ENCODE data around the gene IL17B. TPM values are rescaled to one million over a fixed set of nuclear protein-coding genes. Genes with fewer than 3 reads are reported as not detected.

The IL17B gene
- total and polyA plus RNA-seq, 8 donors, result 0.56 to 31.0 (median 1.8) TPM; not detected in 3

DNA sequence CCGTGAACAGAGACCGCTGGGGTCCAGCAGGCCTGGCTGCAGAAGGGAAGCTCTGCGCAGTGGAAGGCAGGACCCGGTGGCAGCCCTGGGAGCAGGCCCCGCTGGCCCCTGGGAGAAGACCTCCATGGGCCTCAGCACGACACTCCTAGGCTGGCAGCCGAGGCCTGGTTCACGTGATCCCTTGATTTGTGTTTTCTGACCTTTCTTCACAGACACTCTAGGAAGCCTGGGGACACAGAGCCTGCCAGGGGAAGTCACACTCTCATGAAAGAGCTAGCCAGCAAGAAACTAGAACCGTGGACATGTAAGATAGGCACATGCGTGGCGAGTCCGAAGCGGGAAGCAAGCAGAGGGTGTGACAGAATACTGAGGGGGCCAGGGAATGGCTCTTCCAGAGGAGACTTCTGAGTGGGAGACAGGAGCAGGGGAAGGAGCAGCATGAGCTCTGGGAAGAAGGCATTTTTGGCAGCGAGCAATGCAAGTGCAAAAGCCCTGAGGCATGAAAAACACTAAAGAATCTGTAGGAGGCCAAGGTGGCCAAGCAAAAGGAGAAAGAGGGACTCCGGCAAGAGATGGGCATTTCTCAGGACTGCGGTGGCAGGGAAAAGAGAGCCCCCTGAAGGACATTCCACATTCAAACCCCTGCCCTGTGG lies 26.6 kb upstream of the IL17B start:
- 74 to 92% (median 82%) methylated on average over 16 of the region's 16 CpGs for WGBS, 5 donors
- intact Hi-C loops (cut with DNase I; ENCODE audit: low total_unique reads), result no loop called here
- DNase-seq, result peak in 1 of 2 donors; percentile 28
- peak overlapping the region; percentile 1 to 95 (median 89) for H3K27ac ChIP-seq
- H3K27me3 ChIP-seq, result no peaks in the 10 kb centered on the region
- TF ChIP-seq CTCF (IDR thresholded peaks at IDR 0.05), result no peak
- TF ChIP-seq POLR2A (IDR thresholded peaks at IDR 0.05), result no peak
- no peak for TF ChIP-seq POLR2AphosphoS5 (IDR thresholded peaks at IDR 0.05)
- no peak for TF ChIP-seq EP300 (IDR thresholded peaks at IDR 0.05)
- H3K9me3 ChIP-seq, result no peaks in the 10 kb centered on the region
- peak overlapping the region in 3 of 4 donors; percentile 4 to 58 (median 12) for H3K4me3 ChIP-seq
- H3K36me3 ChIP-seq, result peaks cover 0 to 36% (median 4%) of the 10 kb centered on the region in 4 donors
- peaks cover 8 to 21% (median 16%) of the 10 kb centered on the region in 4 donors for H3K4me1 ChIP-seq

GRCh38 chr5:149404746-149405549 lies 25.9 kb upstream of the IL17B start:
- H3K36me3 ChIP-seq, result peaks cover 0 to 28% (median 3%) of the 10 kb centered on the region in 4 donors
- peak overlapping the region; percentile 1 to 95 (median 89) for H3K27ac ChIP-seq
- H3K4me3 ChIP-seq, result peak overlapping the region in 2 of 4 donors; percentile 4 to 58
- TF ChIP-seq EP300 (IDR thresholded peaks at IDR 0.05), result no peak
- TF ChIP-seq CTCF (IDR thresholded peaks at IDR 0.05), result no peak
- peak in 1 of 3 donors; percentile 16 for TF ChIP-seq POLR2AphosphoS5 (IDR thresholded peaks at IDR 0.05)
- DNase-seq, result peak in 1 of 2 donors; percentile 52
- peaks cover 8 to 21% (median 16%) of the 10 kb centered on the region in 4 donors for H3K4me1 ChIP-seq
- no peaks in the 10 kb centered on the region for H3K27me3 ChIP-seq
- no peaks in the 10 kb centered on the region for H3K9me3 ChIP-seq
- 49 to 62% (median 61%) methylated on average over 16 to 17 of the region's 17 CpGs for WGBS, 5 donors
- intact Hi-C loops (cut with DNase I; ENCODE audit: low total_unique reads), result no loop called here

GRCh38 chr5:149403923-149404745 lies 25.0 kb upstream of the IL17B start:
- TF ChIP-seq POLR2AphosphoS5 (IDR thresholded peaks at IDR 0.05) (peak in 2 of 3 donors; percentile 17 to 47), POLR2A (IDR thresholded peaks at IDR 0.05) (no peak), CTCF (IDR thresholded peaks at IDR 0.05) (no peak), EP300 (IDR thresholded peaks at IDR 0.05) (no peak)
- H3K36me3 ChIP-seq, result peaks cover 0 to 20% (median 0%) of the 10 kb centered on the region in 4 donors
- 50 to 65% (median 53%) methylated on average over 15 of the region's 15 CpGs for WGBS, 5 donors
- peaks cover 8 to 21% (median 16%) of the 10 kb centered on the region in 4 donors for H3K4me1 ChIP-seq
- H3K27ac ChIP-seq, result peak overlapping the region in 4 of 5 donors; percentile 88 to 95 (median 90)
- intact Hi-C loops (cut with DNase I; ENCODE audit: low total_unique reads), result no loop called here
- peak in 1 of 2 donors; percentile 64 for DNase-seq
- H3K9me3 ChIP-seq, result no peaks in the 10 kb centered on the region
- no peaks in the 10 kb centered on the region for H3K27me3 ChIP-seq
- no peak overlapping the region for H3K4me3 ChIP-seq

- DNase-seq, result no peak
- H3K36me3 ChIP-seq, result peaks cover 0 to 2% (median 0%) of the 10 kb centered on the region in 4 donors
- peaks cover 8 to 21% (median 16%) of the 10 kb centered on the region in 4 donors for H3K4me1 ChIP-seq
- H3K4me3 ChIP-seq, result no peak overlapping the region
- H3K27ac ChIP-seq, result peak overlapping the region in 1 of 5 donors; percentile 12
- TF ChIP-seq EP300 (IDR thresholded peaks at IDR 0.05) (no peak), POLR2A (IDR thresholded peaks at IDR 0.05) (no peak), POLR2AphosphoS5 (IDR thresholded peaks at IDR 0.05) (no peak), CTCF (IDR thresholded peaks at IDR 0.05) (no peak)
- intact Hi-C loops (cut with DNase I; ENCODE audit: low total_unique reads), result no loop called here
- no peaks in the 10 kb centered on the region for H3K27me3 ChIP-seq
- 88 to 99% (median 93%) methylated on average over 3 of the region's 3 CpGs for WGBS, 5 donors
- no peaks in the 10 kb centered on the region for H3K9me3 ChIP-seq
Observed at GRCh38 chr5:149402291-149402690, 23.2 kb upstream of the IL17B start.
